ENCODE data around the gene ATF4.

- TF ChIP-seq EZH2 (IDR thresholded peaks at IDR 0.05; ENCODE audit: insufficient read depth, low read length), result no peak
- TF ChIP-seq, protein P1, sequence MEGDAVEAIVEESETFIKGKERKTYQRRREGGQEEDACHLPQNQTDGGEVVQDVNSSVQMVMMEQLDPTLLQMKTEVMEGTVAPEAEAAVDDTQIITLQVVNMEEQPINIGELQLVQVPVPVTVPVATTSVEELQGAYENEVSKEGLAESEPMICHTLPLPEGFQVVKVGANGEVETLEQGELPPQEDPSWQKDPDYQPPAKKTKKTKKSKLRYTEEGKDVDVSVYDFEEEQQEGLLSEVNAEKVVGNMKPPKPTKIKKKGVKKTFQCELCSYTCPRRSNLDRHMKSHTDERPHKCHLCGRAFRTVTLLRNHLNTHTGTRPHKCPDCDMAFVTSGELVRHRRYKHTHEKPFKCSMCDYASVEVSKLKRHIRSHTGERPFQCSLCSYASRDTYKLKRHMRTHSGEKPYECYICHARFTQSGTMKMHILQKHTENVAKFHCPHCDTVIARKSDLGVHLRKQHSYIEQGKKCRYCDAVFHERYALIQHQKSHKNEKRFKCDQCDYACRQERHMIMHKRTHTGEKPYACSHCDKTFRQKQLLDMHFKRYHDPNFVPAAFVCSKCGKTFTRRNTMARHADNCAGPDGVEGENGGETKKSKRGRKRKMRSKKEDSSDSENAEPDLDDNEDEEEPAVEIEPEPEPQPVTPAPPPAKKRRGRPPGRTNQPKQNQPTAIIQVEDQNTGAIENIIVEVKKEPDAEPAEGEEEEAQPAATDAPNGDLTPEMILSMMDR (IDR thresholded peaks at IDR 0.05; ENCODE audit: insufficient read depth, low read depth, low read length), result no peak
Observed at GRCh38 chr22:39472570-39473556, 47.5 kb upstream of the ATF4 start.
